Stimulated activated CD8-positive, alpha-beta memory T cell treated with anti-CD3 and anti-CD28 coated beads, Interleukin-4, amount 100 ng/mL, for 48 hours (primary cell): ENCODE data around the gene ARMC12.
"Not testable (repeated sequence)": the region's sequence is repeated elsewhere in the genome, so short reads cannot be mapped to it uniquely, and the experiment has no call there.

Source experiments
- DNase-seq: peaks from one replicate; pipeline ENCODE4 v3.0.0-alpha.2; 2020

Gene ARMC12, protein sequence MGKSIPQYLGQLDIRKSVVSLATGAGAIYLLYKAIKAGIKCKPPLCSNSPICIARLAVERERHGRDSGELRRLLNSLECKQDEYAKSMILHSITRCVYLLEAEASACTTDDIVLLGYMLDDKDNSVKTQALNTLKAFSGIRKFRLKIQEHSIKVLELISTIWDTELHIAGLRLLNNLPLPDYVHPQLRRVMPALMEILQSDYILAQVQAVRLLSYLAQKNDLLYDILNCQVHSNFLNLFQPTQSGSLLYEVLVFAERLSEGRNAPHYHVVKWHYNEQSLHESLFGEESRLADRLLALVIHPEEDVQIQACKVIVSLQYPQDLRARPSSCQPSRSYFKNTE

DNA sequence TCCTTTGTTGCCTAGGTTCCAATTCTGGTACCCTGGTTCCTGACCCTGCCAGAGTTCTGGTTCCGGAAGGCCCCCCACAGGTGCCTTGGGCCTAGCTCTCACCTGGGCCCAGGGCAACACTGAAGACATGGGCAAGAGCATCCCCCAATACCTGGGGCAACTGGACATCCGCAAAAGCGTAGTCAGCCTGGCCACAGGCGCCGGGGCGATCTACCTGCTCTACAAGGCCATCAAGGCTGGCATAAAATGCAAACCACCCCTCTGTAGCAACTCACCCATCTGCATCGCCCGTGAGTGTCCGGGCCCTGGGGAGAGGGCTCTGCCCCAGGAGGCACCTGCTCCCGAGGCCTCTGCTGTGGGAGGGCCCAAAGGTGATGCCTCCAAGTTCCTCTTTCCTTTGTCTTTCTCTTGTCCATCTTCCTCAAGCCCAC, at the start of gene ARMC12:
ARMC12 (plus strand) TSS at position 51 of the 431 bp plus-strand sequence; CDS start at position 128, 77 bp downstream.
- DNase-seq: no peak

DNA sequence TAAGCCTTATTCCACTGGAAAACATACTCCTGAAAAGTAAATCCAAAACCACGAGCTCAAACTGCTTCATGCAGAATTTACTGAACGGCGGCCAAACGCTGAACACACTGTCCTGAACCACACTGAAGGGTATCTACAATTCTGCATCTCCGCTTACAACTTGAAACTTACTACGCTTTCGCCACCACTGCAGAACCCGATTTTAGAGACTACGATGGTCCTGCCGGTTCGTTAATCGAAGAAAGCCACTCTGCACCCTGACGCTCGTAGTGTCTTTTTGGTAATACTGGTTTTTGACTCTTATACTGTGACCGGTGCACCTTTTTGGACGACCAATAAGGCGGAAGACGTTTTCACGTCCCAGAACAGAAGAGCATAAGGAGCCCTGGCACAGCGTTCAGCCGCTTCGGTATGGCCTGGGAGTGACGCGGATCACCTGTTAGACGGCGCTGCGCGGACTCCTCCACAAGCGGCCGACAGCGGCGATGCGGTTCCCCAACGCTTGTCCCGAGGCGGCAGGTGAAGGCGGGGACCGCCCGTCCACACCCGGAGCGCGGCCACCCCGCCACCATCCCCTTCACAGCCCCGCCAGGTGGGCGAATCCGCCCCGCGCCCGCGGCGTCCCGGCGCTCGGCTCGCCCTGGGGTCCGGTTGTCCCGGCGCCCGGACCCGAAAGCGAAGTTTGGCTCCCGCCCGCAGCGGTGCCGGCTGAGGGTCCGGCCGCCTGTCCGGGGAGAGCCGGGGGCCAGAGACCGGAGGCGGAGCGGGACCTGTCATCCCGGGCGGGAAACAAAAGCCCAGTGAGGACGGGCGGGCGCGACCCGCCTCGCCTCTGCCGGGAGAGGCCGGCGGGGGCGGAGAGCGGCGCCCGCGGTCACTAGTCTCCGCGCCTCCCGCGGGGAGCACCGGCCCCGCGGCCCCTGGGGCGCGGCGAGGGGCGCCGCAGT, 48.9 kb upstream of the ARMC12 start:
- peak; percentile 70 for DNase-seq

GRCh38 chr6:35688605-35689322, 48.1 kb upstream of the ARMC12 start, which contains the start of gene FKBP5:
Gene FKBP5 (minus strand): TSS chr6:35688915. CDS start chr6:35642824, 46,091 bp downstream.
- peak; percentile 94 for DNase-seq

DNA sequence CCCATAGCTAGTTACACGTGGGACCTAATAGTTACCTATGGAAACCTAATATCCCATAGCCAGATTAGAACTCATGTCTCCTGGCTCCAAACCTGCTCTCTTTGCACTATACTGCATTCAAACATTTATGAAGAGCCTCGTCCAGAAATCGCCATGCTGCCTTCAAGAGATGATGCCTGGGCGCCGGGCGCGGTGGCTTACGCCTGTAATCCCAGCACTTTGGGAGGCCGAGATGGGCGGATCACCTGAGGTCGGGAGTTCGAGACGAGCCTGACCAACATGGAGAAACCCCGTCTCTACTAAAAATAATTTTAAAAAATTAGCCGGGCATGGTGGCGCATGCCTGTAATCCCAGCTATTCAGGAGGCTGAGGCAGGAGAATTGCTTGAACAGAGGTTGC, 46.8 kb upstream of the ARMC12 start:
- DNase-seq: not testable (repeated sequence)

GRCh38 chr6:35690484-35690883, 46.3 kb upstream of the ARMC12 start:
- no peak for DNase-seq

DNA sequence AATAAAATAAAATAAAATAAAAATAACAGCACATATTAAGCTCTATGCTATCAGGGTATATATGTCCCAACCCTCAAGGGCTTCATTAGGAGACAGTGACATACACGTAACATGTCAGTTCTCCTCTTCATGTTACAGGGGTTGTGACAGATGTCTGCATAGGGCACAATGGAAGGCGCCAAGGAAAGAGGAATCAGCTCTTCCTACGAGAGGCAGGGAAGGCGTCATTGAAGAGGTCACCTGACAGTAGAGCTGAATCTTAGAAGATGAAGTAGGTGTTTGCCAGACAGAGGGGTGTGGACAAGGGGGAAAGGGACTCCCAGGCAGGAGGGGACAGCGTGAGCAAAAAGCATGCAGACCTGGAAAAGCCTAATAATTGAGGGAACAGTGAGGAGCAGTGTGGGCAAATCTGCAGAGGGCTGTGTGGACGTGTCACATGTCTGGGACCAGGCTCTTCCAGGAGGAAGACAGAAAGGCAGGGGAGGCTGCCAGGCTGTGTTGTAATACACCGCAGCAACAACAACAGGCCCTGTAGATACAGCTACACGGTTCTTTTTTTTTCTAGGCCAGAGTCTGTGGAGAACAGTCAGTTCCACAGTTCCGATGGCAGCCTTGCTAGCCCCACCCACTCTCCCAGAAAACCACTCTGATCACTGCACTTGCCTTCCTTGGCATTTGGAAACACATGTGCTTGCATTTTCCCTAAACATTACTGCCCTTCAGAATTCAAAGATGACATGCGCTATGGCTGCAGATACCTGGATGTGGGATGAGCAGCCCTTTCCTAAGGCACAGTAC, 45.6 kb upstream of the ARMC12 start:
- DNase-seq: no peak

- DNase-seq: no peak
Observed at GRCh38 chr6:35694462-35694861, 42.4 kb upstream of the ARMC12 start.

GRCh38 chr6:35698430-35698829, 38.4 kb upstream of the ARMC12 start:
- not testable (repeated sequence) for DNase-seq

- no peak for DNase-seq
Observed at GRCh38 chr6:35698858-35699257, 38.0 kb upstream of the ARMC12 start.

DNA sequence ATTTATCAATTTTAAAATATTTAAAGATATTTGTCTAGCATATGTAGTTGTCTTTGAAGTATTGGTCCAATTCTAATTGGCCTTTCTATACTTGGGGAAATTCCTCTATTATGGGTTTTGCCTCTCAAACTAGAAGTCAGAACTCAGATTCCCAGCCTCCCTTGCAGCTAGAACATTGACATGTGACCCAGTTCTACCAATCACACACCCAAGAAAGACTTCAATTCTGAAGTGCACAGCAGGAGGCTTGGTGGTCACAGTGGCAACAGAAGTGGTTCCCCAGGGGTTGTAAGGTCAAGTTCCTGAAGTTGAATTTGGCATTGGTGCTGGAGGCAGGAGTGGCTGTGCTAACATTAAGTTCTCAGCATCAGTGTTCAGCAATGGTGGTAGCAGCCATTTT, 33.3 kb upstream of the ARMC12 start:
- no peak for DNase-seq

DNA sequence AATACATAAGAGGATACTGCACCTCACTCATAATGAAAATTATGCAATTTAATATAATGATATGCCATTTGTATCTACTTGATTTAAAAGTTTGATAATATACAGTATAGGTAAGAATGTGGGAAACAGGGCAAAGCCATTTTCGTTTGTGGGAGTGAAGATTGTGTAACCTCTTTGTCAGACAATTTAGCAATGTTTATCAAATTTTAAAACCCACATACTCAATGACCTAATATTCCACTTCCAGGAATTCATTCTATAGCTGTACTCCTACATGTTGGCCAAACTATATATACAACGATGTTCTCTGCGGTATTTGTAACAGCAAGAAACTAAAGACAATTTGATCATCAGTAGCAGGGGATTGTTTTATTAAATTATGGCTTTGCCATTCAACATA, 30.4 kb upstream of the ARMC12 start:
- DNase-seq: no peak

- no peak for DNase-seq
Observed at GRCh38 chr6:35707714-35708407, 29.0 kb upstream of the ARMC12 start.

DNA sequence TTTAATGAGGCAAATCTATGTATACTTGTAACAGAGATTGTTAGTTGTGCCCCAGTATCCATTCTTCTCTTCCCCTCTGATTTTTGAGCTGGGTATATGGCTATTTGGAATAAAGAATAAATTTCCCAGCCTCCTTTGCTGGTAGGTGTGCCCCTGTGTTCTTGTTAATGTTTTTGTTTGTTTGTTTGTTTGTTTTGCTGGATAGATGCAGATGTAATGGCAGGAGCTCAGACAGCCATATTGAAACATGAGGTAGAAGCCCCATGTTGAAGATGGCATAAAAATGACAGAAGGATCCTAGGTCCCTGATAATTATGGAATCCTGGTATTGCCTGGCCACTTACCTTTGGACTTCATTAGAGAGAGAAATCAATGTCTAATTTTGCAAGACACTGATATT, 28.2 kb upstream of the ARMC12 start:
- no peak for DNase-seq

GRCh38 chr6:35710241-35710847, 26.5 kb upstream of the ARMC12 start:
- peak; percentile 63 for DNase-seq

DNA sequence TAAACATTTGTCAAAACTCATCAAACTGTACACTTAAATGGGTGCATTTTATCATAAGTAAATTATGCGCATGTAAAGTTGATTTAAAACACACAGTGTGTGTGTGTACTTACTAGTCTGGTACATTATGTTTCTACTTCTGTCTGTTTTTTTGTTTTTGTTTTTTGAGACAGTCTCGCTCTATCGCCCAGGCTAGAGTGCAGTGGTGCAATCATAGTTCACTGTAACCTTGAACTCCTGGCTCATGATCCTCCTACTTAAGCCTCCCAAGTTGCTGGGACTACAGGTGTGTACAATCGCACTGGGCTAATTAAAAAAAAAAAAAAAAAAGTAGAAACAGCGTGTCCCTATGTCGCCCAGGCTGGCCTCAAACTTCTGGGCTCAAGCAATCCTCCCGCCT, 25.1 kb upstream of the ARMC12 start:
- DNase-seq: no peak

- no peak for DNase-seq
Observed at GRCh38 chr6:35713006-35713767, 23.6 kb upstream of the ARMC12 start.

DNA sequence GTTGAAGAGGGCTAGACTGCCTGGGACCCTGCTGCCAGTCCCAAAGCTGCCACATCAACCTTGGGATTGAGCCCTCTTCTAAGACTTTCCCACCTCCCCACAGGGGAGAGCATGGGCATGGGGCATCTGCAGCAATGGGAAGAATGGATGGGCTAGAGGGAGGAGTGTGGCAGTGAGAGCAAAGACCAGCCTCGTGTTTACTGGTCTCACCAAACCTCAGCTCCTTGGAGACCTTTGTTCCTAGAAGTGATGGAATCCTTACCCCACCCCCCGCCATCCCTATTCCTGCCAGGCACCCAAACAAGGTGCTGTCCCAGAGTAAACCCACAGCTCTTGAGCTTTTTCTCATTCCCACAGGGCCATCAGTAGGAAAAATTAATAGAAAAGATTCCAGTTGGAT, 20.0 kb upstream of the ARMC12 start:
- DNase-seq: no peak

DNA sequence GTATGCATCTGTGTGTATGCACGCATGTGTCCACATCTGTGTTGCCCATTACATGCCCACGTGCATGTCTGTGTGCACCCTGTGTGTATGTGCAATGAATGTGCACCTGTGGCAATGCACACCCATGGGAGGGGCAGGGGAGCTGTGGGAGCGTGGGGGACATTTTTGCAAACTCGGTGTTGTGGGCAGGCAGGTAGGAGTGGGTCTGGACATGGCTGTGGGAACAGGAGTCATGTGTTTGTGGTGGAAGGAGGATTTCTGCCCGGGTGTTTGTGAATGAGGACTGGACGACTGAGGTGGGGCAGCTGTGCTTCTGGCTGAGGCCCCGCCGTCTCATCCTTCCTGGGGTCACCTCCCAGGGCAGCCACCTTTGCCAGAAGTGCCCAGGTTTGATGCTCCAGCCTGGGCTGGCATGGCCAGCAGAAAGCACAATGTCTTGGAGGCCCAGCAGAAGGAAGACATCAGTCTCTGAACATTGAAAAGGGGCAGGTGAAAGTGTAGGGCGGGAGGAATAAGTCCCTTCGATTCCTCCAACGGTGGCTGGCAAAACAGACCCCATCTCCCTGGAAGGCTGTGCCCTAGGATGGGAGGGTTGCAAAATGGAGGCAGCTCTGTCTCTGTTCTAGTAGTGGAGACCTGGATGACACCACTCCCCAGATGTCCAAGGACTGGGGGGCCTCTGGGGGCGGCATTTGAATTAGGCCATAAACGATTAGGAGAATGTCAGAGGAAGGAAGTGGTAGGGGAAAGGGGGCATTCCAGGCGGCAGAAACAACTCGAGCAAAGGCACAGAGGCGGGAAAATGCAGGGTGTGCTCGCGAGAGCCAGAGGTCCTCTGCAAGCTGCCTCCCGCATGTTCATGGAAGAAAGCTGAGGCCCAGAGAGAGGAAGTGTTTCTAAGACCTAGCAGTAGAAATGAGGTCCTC, 19.1 kb upstream of the ARMC12 start:
- no peak for DNase-seq

DNA sequence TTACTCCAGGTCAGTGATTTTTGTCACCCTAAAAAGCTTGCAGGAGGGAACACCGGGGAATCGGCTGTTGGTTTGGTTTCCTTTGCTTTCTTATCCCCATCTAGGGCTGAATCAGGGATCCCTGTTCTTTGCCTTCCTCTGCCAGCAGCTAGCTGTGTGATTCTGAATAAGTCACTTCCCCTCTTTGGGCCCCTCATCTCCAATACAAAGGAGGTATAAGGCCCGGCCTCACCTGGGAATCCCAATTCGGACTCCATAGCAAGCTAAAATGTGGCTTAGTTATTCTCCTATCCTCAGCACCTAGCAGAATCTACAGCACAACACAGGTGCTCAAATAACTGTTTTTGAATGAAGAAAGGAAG, 18.5 kb upstream of the ARMC12 start:
- DNase-seq: no peak
